Measurements from ENCODE around the gene GUCY2F. TPM values are rescaled to one million over a fixed set of nuclear protein-coding genes. Genes with fewer than 3 reads are reported as not detected.

The GUCY2F gene
- total and polyA plus RNA-seq, 8 donors = not detected

DNA sequence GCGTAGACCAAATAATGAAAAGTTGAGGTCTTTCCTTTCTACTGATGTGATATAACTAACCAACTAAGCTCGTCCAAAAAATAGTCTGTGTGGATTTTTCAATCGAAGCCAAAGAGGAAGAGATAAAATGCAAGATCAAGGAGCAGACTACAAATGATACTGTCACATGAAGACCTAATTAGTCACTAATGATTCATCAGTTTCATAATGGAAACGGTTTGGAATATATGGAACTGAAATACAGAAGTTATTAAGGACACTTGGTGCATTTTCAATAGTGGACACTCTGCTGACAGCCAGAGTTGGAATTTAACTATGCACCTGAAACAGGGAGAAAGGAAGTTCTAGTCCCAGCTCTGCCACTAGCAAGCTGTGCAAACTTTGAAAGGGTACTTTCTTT, 119.8 kb downstream of the GUCY2F start:
- 46 to 55% methylated on average over 4 of the region's 4 CpGs for WGBS, 2 donors
- DNase-seq (no peak), FAIRE-seq (no peak), ATAC-seq (no peak)
- Histone ChIP-seq H3K27ac (no peak overlapping the region), H3K4me1 (no peaks in the 10 kb centered on the region), H3K27me3 (peaks cover 0 to under 1% (median 0%) of the 10 kb centered on the region in 4 donors), H3K36me3 (no peaks in the 10 kb centered on the region), H3K9me3 (no peaks in the 10 kb centered on the region), H3K4me3 (no peak overlapping the region)
- intact Hi-C loops (cut with DNase I) = no loop called here
- TF ChIP-seq CTCF (IDR thresholded peaks at IDR 0.05) = no peak

DNA sequence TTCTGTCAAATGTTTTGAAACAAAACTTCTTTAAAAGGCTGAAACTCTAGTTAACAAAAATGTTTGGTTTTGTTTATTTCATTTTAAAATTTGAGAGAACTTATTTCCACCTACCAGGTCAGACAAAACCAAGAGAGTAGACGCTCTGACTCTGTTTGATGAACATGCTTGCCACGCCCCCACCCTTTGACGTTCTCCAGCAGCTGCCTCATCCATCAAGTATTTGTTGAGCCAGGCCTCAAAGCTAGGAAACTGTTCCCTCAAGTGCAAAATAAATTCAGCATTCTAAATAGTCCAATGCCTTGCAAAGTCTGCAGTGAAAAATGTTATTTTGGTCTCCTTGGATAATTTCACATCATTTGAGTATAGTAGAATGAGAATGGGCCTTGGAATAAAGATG, 121.6 kb downstream of the GUCY2F start:
- H3K27me3 ChIP-seq = no peaks in the 10 kb centered on the region
- no peaks in the 10 kb centered on the region for H3K4me1 ChIP-seq
- no peak for ATAC-seq
- no peak for FAIRE-seq
- H3K9me3 ChIP-seq = no peaks in the 10 kb centered on the region
- no peaks in the 10 kb centered on the region for H3K36me3 ChIP-seq
- no peak for TF ChIP-seq CTCF (IDR thresholded peaks at IDR 0.05)
- intact Hi-C loops (cut with DNase I) = no loop called here
- no peak overlapping the region for H3K4me3 ChIP-seq
- 40 to 48% methylated on average over 3 of the region's 3 CpGs for WGBS, 2 donors
- no peak overlapping the region for H3K27ac ChIP-seq
- DNase-seq = no peak

DNA sequence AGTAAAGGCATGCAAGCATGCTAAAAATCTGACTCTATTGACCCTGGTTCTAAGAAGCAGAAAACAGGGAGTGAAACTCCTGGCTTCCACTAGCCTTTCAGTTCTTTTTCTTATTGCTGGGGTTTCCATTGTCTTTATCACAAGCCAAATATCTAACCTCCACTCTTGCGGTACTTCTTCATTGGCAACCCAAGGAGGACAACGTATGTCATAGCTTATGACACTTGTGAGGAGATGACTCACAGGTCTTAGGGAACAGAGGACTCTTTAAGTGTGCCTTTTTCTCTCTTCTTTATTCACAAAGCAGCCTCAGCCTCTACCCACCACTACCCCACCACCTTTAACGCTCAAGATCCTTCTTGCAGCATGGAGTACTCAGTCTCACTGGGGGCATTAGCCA, 124.2 kb downstream of the GUCY2F start:
- H3K27me3 ChIP-seq = no peaks in the 10 kb centered on the region
- H3K9me3 ChIP-seq = no peaks in the 10 kb centered on the region
- DNase-seq (no peak), FAIRE-seq (no peak), ATAC-seq (no peak)
- whole genome bisulfite sequencing, 2 donors = 74 to 88% methylated on average over 3 of the region's 3 CpGs
- H3K27ac ChIP-seq = no peak overlapping the region
- H3K4me3 ChIP-seq = no peak overlapping the region
- intact Hi-C loops (cut with DNase I) = no loop called here
- H3K36me3 ChIP-seq = no peaks in the 10 kb centered on the region
- no peak for TF ChIP-seq CTCF (IDR thresholded peaks at IDR 0.05)
- no peaks in the 10 kb centered on the region for H3K4me1 ChIP-seq

GRCh38 chrX:109356684-109357083, 125.2 kb downstream of the GUCY2F start:
- no peaks in the 10 kb centered on the region for H3K36me3 ChIP-seq
- intact Hi-C loops (cut with DNase I) = no loop called here
- DNase-seq (no peak), ATAC-seq (no peak), FAIRE-seq (no peak)
- 14 to 35% methylated on average over 3 of the region's 3 CpGs for WGBS, 2 donors
- H3K9me3 ChIP-seq = no peaks in the 10 kb centered on the region
- H3K4me1 ChIP-seq = no peaks in the 10 kb centered on the region
- H3K27ac ChIP-seq = no peak overlapping the region
- H3K27me3 ChIP-seq = no peaks in the 10 kb centered on the region
- H3K4me3 ChIP-seq = no peak overlapping the region
- no peak for TF ChIP-seq CTCF (IDR thresholded peaks at IDR 0.05)

DNA sequence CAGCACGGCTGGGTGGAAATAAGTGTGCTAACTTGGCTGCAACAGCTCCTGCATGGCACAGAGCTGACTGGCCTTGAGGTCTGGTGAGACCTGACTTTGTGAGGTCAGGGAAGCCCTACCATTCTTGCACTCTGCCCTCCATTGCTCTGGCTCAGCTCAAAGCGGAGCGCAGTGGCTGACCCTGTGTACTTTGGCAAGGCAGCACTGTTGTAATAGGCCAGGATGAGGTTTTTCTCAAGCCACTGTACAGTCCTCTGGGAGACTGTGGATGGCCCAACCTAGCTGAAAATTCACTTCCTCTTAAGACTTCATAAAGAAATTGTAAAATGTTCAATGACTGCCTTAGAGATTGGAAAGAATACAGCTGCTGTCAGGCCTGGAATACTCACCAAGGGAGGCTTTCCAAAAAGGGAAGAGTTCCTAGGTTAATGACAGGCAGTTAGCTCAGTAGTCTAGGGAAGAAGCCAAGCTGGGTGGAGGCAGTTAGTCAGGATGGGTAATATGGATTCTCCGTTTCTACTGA, 129.8 kb downstream of the GUCY2F start:
- DNase-seq = peak; percentile 28 to 57 (median 34)
- 44 to 52% methylated on average over 4 of the region's 4 CpGs for WGBS, 2 donors
- FAIRE-seq = no peak
- intact Hi-C loops (cut with DNase I) = no loop called here
- H3K9me3 ChIP-seq = no peaks in the 10 kb centered on the region
- no peaks in the 10 kb centered on the region for H3K4me1 ChIP-seq
- no peak overlapping the region for H3K4me3 ChIP-seq
- peak; percentile 76 to 97 (median 89) for ATAC-seq
- no peak overlapping the region for H3K27ac ChIP-seq
- TF ChIP-seq CTCF (IDR thresholded peaks at IDR 0.05) = no peak
- no peaks in the 10 kb centered on the region for H3K36me3 ChIP-seq
- H3K27me3 ChIP-seq = no peaks in the 10 kb centered on the region
